Measurements from ENCODE around the gene PPHLN1.
A peak's percentile ranks its signal among the peaks of the same experiment; 100 is the strongest.

The PPHLN1 gene

DNA sequence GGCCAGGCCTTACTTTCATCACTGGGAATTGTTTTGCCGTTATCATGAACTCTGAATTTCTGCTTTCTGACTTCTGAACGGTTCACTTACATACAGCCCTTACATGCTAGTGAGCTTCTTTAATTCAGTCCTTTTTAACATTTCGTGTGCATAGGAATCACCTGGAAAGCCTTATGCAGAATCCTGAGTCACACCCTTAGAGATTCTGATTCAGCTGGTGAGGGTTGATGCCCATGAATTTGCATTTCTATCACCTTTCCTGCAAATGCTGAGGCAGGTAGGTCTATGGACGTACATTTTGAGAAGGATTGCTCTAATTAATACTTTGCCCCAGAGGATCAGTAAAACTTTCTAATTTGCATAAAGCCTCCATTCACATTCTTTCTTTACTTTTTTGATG lies 44.0 kb downstream of the PPHLN1 start:
- H3K4me3 ChIP-seq (ENCODE audit: control insufficient read depth, low read depth, low read length), result no peak overlapping the region
- no peak for DNase-seq (ENCODE audit: low read depth)
- TF ChIP-seq, protein P1, sequence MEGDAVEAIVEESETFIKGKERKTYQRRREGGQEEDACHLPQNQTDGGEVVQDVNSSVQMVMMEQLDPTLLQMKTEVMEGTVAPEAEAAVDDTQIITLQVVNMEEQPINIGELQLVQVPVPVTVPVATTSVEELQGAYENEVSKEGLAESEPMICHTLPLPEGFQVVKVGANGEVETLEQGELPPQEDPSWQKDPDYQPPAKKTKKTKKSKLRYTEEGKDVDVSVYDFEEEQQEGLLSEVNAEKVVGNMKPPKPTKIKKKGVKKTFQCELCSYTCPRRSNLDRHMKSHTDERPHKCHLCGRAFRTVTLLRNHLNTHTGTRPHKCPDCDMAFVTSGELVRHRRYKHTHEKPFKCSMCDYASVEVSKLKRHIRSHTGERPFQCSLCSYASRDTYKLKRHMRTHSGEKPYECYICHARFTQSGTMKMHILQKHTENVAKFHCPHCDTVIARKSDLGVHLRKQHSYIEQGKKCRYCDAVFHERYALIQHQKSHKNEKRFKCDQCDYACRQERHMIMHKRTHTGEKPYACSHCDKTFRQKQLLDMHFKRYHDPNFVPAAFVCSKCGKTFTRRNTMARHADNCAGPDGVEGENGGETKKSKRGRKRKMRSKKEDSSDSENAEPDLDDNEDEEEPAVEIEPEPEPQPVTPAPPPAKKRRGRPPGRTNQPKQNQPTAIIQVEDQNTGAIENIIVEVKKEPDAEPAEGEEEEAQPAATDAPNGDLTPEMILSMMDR (conservative IDR thresholded peaks at IDR 0.05; ENCODE audit: control insufficient read depth, insufficient read depth, low read depth, low read length), result no peak

DNA sequence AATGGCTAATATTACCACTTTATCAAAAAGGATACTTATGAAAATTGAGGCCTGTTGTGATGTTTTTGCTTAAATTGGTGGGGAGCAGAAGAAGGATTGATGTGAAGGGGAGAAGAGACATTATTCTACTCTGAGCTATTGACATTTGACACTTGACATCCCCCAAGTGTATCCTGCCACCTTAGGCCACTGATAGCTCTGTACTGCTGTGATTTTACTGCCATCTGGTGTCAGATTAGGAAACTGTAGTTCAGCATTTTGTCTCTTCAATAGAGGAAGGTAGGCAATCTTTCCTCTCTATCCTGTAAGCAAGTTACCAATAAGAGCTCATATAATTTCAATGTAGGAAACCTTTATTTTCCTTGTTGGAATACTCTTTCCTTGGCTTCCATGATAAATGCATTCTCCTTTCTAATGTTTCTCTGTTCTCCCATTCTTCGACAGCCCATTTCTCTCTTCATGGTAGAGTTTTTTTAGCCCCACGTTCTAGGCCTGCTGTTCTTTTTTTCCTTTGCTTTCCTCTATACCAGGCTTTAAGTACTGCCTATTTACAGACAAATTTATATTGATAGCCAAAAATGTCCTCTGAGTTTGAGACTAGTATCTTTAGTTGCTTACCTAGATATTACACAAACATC lies 46.3 kb downstream of the PPHLN1 start:
- TF ChIP-seq, protein P1 (conservative IDR thresholded peaks at IDR 0.05; ENCODE audit: control insufficient read depth, insufficient read depth, low read depth, low read length), result peak; percentile 85
- H3K4me3 ChIP-seq (ENCODE audit: control insufficient read depth, low read depth, low read length), result no peak overlapping the region
- peak; percentile 57 for DNase-seq (ENCODE audit: low read depth)

DNA sequence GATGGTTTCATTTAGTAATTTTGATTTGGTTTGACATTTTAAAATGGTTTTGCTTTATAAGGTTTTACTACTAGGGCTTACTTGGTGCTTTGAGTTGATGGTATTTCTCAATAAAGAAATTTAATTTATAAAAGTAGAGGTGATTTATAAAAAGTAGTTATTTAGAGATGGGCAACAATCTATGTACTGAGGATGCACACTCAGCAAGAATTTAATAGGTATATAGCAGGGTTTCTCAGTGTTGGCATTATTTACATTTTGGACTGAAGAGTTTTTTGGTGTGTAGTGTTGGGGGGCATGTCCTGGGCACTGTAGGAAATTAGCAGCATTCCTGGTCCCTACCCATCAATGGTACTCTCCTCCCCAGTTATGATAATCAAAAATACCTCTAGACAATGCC lies 47.7 kb downstream of the PPHLN1 start:
- DNase-seq (ENCODE audit: low read depth), result no peak
- no peak overlapping the region for H3K4me3 ChIP-seq (ENCODE audit: control insufficient read depth, low read depth, low read length)

DNA sequence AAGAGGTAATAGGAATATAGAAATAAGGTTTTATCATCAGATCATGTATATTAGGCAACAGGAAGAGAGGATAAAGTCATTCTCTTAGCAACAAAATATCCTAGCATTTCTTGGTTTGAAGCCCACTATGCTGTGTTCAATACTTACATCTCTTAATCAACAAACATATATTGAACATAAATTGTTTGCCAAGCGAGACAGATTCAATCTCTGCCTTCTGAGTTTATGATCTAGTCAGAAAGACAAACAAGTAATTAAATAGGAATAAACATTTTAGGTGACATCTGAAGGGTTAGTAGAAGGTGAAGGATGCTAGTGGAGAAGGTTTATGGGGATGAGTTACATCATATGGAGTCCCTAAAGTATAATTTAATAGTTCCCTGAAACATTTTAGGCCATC lies 54.8 kb downstream of the PPHLN1 start:
- no peak for DNase-seq (ENCODE audit: low read depth)
- H3K4me3 ChIP-seq (ENCODE audit: control insufficient read depth, low read depth, low read length), result no peak overlapping the region
- TF ChIP-seq, protein P1 (conservative IDR thresholded peaks at IDR 0.05; ENCODE audit: control insufficient read depth, insufficient read depth, low read depth, low read length), result no peak

More for the DNA sequence above, 47.7 kb downstream of the PPHLN1 start:
- TF ChIP-seq, protein P1 (conservative IDR thresholded peaks at IDR 0.05; ENCODE audit: control insufficient read depth, insufficient read depth, low read depth, low read length), result no peak

DNA sequence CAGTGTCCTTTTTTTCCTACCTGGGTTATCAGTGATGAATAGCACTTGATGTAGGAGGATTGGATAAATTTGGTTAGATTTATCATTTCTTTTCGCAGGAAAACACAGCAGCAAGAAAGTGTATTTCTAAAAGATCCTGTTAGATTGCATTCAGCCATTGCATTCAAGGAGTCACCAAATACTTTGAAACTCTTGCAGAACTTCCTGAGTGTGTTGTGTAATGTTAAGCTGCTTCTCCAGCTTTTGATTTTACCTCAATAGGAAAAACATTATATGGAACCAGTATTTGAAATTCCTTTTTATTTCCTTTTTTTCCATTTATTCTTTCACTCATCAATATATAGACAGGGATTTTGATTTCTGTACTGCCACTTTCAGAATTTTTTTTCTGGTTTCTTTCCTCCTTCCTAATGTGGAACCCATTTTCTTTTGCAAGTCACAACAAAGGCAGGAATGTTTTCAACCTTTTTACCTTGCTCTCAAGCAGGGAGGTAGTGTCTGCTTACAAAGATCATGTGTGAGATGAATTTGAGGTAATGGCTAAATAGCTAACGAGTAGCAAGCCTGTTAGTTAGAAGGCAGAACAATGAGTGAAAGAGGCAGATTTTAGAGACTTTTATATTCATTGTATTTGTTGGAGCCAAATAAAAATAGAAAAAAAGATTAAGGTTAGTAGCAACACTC lies 56.2 kb downstream of the PPHLN1 start:
- H3K4me3 ChIP-seq (ENCODE audit: control insufficient read depth, low read depth, low read length), result no peak overlapping the region
- TF ChIP-seq, protein P1 (conservative IDR thresholded peaks at IDR 0.05; ENCODE audit: control insufficient read depth, insufficient read depth, low read depth, low read length), result no peak
- DNase-seq (ENCODE audit: low read depth), result peak; percentile 38

DNA sequence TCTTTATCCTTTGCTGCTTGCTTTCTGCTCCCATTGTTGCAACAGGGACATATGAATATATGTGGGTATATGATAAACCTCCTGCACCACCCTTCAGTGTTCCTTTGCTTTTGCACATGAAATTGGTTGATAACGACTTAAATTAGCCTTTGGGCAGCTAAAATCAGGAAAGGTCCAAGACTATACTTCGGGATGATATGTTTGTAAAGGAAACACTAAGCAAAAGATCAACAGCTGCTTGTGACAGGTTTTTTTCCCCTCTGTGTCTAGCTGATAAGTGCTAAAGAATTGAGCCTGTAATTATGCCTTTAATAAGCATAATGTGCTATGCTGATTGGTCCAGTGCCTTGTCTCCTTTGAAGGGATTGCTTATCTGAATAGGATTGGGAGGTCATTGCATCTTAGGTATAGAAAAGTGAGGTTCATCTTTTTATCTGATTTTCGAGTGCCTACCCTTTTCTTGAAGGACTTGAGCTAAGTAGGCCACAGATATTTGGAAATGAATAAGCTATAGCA lies 59.4 kb downstream of the PPHLN1 start:
- TF ChIP-seq, protein P1 (conservative IDR thresholded peaks at IDR 0.05; ENCODE audit: control insufficient read depth, insufficient read depth, low read depth, low read length), result no peak
- DNase-seq (ENCODE audit: low read depth), result no peak
- no peak overlapping the region for H3K4me3 ChIP-seq (ENCODE audit: control insufficient read depth, low read depth, low read length)
